ENCODE data around the gene EIF3L.

EIF3L gene

DNA sequence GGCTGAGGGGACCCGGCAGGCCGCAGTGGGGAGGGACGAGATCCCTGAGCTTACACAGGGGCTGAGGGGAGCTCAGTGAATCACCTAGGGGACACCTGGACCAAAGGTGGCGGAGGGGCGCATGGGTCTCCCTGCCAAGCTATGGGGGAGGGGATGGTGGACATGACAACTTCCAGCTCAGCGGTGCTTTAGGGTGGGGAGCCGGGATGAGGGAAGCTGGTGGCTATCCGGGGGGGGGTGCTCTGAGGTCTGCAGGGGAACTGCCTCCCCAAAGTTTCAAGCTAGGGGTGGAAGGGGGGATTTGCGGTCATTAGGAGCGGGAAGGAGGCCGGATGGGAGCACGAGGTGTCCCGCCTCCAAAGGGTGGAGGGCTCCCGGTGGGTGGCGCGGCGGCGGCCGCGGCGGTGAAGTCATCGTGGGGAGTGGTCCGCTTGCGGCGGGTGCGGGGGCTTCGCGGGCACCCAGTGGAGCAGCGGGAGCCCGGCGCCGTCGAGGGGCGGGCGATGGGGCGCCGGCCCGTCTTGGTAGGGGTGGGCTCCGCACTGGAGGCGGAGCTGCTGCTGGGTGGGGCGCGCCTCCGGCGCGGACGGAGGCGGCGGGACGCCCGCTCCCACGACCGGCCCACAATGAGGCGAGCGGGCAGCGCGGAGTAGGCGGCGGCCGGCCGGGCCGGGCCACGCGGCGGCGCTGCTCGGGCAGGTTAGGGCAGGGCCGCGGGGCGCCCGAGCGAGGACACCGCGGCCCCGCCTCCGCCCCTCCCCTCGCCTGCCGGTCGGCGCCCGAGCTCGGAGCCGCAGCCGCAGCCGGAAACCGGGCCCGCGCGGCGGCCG lies 56.5 kb downstream of the EIF3L start, which contains the start of gene MICALL1:
Gene MICALL1, plus strand, starts transcription at position 764 of the 830 bp plus-strand sequence. CDS start 126 bp downstream, outside the sequence.
- peak; percentile 36 for DNase-seq (ENCODE audit: low read depth)

DNA sequence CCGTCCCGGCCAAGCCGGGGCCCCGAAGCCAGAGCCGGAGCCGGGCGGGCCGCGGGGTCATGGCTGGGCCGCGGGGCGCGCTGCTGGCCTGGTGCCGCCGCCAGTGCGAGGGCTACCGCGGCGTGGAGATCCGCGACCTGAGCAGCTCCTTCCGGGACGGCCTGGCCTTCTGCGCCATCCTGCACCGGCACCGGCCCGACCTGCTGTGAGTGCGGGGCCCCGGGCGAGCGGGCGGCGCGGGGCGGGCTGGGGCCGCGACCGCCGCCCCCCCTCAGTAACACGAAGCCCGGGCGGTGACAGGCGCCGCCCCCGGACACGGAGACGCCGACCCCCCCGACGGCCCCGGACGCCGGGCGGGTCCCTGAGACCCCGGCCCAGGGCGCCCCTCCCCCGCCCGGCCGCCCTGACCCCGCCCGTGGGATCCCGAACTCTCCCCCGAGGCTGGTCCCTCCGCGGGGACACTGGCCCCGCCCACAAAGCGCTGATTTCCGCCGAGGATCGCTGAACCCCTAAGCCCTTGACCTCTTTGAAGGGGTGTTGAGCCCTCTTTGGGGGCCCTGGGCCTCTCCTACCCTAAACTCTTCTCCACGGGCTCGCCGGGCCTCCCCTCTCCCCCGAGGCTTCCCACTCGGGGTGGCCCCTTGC lies 57.3 kb downstream of the EIF3L start:
- DNase-seq (ENCODE audit: low read depth) = no peak

DNA sequence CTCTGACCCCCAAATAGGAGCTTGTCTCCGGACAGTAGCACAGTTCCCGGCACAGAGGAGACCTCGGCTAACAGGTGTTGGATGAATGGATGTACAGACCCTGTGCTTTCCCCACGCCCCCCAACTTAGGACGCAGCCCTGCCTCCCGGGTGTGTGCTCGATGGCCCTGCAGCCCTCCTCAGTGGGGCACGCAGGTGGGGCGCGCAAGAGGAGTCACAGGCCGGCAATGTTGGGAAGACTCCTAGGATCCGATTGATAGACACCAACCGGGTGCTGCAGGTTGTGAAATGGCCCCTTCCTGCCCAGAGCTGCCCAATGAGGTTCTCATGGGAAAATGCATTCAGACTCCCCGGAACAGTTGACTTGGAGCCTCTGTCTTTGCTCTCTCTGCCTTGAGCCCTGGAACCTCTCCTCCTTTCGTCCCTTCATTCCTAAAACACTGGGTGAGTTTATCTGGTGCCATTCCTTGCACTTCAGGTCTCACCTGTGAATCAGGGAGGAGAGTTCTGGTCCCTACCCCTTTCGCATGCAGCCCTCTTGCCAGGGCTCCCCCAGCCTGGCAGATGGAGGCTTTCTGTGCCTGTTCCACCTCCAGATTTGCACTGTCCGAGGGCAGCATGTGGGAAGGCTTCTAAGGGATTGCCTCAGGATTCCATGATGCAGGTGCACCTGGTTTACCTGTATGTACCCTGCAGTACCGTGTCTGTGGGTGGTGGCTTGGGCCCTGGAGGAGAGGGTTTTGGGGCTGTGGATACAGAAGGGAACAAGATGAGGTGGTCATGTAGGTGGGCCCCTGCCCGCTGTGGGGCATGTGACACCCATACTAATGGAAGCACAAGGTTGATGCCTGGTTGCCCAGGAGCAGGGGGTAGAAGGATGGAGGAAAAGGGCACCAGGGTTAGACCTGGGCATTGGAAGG lies 58.1 kb downstream of the EIF3L start:
- no peak for DNase-seq (ENCODE audit: low read depth)

DNA sequence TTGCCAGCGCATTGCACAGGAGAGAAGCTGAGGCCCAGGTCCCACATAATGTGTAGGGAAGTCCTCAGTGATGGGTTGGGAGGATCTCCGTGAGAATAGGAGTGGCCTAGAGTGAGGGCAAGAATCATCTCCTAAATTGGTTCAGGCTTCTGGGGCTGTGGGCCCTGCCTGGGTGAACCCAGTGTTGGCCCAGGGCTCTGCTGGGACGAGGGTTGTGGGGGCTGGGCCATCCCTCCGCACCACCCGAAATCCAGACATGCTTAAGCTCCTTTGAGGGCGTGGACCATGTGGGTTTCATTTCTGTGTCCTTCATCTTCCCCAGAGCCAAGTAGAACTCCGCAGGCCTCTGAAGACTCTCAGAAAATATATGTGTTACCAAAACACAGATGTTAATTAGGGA lies 60.5 kb downstream of the EIF3L start:
- DNase-seq (ENCODE audit: low read depth) = no peak

DNA sequence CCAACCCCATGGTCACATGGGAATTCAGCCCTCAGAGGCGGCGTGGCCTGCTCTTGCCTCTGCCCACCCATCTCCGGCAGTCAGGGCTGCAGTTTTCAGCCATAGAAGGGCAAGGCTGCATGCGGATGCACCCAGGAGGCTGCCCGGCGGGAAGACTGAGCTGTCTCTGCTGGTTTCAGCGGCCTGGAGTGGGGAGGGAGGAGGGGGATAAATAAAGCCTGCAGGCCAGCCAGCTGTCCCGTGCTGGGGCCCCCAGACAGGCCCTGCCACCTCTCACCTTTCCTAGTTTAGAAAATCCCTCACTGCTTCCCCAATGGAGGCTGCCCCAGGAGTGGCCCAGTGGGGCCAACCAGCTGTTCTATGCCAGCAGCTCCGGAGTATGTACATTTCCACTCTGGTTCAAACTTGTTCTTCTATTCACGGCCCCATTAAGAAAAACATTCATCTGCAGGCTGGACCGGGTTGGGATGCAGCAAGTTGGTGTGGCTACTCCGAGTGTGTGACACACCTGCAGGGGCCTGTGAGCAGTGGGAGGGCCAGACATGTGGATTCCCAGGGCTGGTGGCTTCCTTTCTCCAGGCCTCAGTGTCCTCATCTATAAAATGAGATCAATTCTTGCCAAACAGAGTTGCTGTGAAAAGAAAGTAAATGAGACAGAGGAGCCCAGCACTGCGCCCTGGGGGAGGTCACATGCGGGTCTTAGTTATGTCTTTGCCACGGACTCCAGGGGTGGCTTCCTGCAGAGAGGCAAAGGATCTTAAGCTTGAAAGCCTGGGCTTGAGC lies 61.9 kb downstream of the EIF3L start:
- DNase-seq (ENCODE audit: low read depth) = no peak

DNA sequence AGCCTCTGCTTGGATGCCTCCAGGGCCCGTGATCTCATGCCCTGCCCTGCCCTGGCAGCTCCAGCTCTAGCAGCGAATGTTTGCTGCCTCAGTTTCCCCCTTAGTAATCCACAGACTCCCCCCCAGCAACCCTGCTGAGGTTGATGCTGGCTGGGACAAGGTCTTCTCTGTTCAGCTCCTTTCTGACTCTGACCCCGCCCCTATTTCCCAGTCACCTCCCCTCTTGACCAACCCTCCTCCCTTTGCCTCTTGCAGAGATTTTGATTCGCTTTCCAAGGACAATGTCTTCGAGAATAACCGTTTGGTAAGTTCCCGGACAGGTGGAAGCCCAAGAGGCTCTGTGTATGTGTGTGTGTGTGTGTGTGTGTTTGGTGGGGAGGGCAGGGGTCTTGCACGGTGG lies 62.5 kb downstream of the EIF3L start:
- no peak for DNase-seq (ENCODE audit: low read depth)

DNA sequence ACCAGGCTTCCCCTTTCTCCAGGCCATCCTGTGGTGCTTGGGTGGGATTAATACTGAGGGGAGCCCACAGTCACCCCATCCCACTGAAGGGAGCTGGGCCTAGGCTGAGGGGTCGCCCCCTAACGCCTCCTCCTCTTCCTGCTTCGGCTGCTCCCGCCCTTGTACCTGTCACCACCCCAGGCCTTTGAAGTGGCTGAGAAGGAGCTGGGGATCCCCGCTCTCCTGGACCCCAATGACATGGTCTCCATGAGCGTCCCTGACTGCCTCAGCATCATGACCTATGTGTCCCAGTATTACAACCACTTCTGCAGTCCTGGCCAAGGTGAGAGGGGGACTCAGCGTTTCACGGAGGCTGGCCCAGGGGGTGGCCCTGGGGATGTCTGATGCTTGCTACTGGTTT lies 63.0 kb downstream of the EIF3L start:
- no peak for DNase-seq (ENCODE audit: low read depth)

DNA sequence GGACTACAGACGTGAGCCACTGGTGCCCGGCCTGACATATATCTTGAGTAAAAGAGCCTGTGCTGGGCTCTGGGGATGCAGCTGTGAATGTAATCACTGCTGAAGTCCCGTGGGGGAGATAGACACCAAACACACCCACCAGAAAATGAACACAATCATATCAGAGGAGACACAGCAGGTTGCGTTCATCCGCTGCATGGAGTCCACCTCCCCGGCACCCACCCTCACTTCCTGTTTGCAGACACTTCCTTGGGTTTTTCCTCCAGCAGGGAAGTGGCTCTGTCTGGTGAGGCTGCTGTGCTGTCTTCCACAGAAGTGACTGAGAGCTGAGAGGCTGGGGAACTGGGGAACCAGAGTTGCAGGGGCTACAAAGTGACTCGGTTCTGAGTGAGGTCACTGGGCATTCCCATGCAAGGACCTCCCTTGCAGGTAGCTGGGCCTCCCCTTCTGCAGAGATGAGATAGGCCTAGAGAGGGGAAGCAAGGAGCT lies 64.1 kb downstream of the EIF3L start:
- DNase-seq (ENCODE audit: low read depth) = no peak

GRCh38 chr22:37916311-37916710 lies 67.1 kb downstream of the EIF3L start:
- DNase-seq (ENCODE audit: low read depth) = no peak

DNA sequence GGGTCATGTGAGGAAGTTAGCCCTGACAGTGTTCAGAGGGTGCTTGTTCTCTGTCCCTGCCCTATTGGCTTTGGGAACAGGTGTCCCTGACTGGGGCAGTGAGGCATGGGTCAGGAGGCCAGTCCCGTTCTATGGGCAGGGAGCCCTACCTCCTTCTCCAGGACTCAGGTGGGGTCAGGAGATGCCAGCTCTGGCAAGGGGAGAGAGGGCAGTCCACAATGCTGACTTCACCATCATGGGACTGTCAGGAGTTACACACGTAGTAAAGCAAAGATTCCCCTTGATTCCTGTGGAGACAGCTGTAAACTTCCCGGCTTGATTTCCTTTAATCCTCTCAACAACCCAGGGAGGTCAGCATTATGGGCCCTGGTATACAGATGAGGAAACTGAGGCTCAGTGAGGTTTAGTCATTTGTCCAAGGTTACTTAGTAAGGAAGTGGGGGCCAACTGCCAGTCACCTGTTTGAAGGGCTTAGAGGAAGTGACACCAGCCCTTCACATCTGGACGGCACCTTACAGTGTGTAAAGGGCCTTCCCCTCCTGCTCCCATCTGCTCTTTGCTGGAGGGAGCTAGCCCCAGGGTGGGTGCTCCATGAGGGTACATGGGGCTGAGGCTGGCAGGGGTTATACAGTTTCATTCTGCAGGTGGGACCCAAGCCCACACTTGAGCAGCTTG lies 68.8 kb downstream of the EIF3L start:
- DNase-seq (ENCODE audit: low read depth) = no peak

DNA sequence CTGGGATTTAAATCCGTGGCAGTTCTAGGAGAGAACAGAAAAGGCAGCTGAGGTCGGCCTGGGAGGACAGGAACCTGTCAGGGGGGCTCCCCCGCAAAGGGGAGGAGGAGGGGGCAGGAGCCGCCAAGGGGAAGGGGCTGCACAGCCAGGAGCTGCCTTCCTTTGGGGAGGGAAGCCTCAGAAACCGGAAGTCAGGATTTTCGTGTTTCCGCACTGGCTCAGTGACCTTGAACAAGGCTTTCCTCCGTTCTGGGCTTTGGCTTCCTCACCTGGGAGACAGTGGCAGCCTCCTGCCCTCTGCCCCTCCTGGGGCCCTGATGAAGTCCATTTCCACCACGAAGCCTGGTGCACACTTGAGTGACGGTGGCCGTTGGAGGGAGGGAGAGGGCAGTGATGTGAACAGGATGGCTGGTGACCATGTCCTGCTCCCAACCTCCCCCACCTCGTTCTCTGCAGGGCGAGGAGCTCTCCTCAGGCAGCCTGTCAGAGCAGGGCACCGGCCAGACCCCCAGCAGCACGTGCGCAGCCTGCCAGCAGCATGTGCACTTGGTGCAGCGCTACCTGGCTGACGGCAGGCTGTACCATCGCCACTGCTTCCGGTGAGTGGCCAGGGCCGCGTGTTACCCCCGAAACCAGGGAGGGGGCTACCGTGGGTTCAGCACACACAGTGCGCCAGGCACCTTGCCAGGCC lies 69.5 kb downstream of the EIF3L start:
- DNase-seq (ENCODE audit: low read depth) = no peak

DNA sequence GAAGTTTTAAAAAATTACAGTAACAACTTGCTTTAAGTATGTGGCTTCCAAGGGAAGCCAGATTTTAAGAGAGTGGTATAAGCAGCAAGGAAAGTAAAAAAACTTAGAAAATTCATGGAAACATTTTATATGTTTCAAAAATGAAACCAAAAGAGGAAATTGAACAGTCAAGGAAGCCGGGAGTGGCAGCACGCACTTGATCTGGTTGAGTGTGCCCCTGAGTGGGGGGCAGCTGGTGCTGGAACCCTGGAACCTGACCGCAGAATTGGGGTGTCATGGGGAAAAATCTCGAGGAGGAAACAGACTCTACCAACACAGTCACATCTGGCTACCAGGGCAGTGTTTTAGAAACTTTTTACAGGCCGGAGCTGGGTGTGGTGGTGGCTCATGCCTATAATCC lies 70.9 kb downstream of the EIF3L start:
- DNase-seq (ENCODE audit: low read depth) = no peak

DNA sequence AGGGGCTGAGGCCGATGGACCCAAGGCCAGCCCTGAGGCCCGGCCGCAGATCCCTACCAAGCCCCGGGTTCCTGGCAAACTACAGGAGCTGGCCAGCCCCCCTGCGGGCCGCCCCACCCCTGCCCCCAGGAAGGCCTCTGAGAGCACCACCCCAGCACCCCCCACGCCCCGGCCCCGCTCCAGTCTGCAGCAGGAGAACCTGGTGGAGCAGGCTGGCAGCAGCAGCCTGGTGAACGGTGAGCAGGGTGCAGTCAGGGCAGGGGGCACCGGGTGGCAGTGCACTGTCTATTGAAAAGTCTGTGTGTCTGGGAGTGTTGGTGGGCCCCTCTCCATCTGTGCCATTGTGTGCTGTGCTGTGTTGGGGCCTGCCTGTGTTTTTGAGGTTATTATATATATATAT lies 73.0 kb downstream of the EIF3L start:
- no peak for DNase-seq (ENCODE audit: low read depth)

DNA sequence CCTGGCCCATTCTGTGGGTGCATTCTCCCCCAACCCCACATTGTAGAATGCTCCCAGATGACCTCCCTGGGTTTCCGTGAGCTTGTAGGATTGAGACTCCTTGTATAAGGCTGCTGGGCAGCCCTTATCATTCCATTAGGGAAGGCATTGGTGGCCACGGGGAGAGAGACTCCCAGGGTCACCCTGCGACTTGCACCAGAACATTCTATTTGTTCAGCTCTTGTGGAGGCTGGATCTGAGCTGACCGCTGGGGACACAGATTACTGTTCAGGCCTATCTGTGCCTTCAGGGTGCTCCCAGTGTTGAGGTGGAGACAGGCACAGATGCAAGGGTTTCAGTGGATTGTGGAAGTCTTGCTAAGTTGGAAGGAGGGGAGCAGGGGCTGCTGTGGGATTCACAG lies 74.7 kb downstream of the EIF3L start:
- DNase-seq (ENCODE audit: low read depth) = no peak

GRCh38 chr22:37924386-37925065 lies 75.3 kb downstream of the EIF3L start:
- DNase-seq (ENCODE audit: low read depth) = no peak

DNA sequence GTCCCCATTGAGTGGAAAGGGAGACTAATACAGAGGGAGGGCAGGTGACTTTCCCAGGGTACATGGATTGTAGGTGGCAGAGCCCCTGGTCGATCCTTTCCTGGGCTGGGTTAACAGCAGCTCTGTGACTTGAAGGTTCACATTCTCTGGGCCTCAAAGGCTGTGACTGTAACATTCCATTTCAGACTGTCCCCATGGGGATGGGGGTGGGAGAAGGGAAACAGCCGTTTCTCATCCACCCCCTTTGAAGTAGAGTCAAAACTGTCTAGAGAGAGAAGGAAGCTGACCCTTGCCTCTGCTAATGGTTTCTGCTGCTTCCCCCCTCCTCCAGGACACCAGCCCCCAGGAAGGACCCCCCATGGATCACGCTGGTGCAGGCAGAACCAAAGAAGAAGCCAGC lies 76.1 kb downstream of the EIF3L start:
- no peak for DNase-seq (ENCODE audit: low read depth)

- DNase-seq (ENCODE audit: low read depth) = no peak
These were observed 76.5 kb downstream of the EIF3L start for GRCh38 chr22:37925767-37926166.

GRCh38 chr22:37926358-37926757 lies 77.1 kb downstream of the EIF3L start:
- no peak for DNase-seq (ENCODE audit: low read depth)

DNA sequence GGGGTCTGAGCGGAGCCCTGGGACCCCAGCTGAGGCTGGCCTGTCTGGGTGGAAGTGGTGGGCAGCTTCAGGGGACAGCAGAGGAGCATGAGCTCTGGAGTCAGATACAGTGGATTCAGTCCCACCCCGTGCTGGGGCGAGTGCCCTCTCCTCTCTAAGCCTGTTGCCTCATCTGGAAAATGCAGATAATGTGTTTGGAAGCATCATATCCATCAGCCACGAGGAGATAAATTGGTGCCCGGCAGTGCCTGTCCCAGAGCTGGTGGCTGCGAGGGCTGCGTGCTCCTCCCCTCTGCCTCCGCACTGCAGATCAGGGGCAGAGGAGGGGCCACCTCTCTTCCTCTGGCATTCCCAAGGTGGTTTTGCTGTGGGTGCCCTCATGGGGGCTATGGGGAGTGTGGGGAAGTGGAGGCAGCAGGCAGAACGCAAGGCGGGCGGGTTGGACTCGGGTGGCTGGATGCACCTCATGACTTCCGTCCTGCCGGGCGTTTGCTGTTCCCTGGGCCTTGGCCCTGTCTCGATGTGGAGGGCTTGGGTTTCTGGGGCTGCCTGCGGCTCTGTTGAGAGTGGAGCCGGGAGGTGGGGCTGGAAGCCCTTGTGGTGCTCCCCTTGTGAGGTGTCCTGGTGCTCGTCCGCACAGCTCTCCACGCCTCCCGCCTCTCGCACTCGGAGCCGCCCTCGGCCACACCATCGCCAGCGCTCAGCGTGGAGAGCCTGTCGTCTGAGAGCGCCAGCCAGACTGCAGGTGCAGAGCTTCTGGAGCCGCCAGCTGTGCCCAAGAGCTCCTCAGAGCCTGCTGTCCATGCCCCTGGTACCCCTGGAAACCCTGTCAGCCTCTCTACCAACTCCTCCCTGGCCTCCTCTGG lies 77.8 kb downstream of the EIF3L start:
- no peak for DNase-seq (ENCODE audit: low read depth)
